Stimulated activated naive CD8-positive, alpha-beta T cell treated with anti-CD3 and anti-CD28 coated beads, Interleukin-15, Interleukin-2, amounts not matched to agents 100 U/mL and 50 U/mL, for 24 hours (primary cell): ENCODE measurements around the gene LCP1.
"Not testable (repeated sequence)": the region's sequence is repeated elsewhere in the genome, so short reads cannot be mapped to it uniquely, and the experiment has no call there.

ENCODE experiments used
- ATAC-seq: fragments of 150-1000 bp; cut with Tn5 transposase; one replicate; pipeline ENCODE4 v1.10.0; 2021
- DNase-seq: peaks from one replicate; pipeline ENCODE4 v3.0.0; 2021

Gene LCP1, protein sequence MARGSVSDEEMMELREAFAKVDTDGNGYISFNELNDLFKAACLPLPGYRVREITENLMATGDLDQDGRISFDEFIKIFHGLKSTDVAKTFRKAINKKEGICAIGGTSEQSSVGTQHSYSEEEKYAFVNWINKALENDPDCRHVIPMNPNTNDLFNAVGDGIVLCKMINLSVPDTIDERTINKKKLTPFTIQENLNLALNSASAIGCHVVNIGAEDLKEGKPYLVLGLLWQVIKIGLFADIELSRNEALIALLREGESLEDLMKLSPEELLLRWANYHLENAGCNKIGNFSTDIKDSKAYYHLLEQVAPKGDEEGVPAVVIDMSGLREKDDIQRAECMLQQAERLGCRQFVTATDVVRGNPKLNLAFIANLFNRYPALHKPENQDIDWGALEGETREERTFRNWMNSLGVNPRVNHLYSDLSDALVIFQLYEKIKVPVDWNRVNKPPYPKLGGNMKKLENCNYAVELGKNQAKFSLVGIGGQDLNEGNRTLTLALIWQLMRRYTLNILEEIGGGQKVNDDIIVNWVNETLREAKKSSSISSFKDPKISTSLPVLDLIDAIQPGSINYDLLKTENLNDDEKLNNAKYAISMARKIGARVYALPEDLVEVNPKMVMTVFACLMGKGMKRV

DNA sequence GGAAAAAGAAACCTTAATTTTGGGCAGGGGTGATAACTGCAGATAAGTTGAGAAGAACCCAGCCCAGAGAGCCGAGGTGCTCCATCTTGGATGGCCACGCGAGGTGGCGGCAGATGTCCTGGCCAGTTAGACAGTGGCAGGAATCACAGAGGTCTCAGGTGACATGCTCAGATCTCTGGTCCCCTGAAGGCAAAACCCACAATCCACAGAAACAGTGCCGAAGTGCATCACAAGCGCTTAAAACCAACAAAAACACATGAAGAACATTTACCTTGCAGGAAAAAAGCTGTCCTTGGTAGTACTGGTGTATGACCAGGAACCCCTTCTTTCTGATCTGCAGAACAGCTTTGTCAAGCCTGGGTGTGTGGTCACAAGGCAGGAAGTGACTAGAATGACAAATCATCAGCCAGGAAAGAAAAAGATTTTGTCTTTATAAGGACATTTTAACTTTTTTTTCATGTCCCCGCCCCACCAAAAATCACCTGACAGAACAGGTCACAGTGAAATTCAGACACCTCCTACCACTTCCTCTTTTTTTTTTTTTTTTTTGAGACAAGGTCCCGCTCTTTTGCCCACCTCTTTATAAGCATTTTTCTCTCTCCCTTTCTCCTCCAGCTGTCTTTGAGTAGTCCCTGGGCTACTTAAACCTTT is at the start of gene LCP1:
Gene LCP1, minus strand, starts transcription at position 338 of the 651 bp plus-strand sequence. CDS start 22,515 bp downstream, outside the sequence.
- DNase-seq (peak; percentile 69), ATAC-seq (peak; percentile 80)

DNA sequence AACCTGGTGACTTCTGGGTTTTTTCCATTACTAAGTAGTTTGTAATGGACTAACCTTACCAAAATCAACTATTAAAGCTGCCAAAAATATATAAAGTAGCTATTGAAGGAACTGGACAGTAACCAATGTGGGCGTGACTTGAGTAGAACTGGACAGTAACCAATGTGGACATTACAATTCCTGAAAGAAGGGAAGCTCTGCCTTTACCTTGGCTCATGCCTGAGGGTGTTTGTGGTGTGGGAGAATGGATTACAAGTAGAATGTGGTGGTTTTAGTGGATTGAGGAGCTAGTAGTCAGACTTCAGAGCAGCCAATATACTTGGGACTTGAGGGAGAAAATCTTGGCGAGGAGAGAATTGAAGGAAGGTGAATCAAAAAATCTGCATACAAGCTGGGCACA is 47.3 kb upstream of the LCP1 start:
- no peak for ATAC-seq
- DNase-seq, result no peak

DNA sequence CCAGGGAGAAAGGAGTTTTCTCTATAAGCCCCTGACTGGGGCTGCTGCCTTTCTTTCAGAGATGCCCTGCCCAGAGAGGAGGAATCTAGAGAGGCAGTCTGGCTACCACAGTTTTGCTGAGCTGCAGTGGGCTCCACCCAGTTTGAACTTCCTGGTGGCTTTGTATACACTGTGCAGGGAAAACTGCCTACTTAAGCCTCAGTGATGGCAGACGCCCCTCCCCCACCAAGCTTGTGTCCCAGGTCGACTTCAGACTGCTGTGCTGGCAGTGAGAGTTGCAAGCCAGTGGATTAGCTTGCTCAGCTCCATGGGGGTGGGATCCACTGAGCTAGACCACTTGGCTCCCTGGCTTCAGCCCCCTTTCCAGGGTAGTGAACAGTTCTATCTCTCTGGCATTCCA is 38.3 kb upstream of the LCP1 start:
- not testable (repeated sequence) for ATAC-seq, DNase-seq

DNA sequence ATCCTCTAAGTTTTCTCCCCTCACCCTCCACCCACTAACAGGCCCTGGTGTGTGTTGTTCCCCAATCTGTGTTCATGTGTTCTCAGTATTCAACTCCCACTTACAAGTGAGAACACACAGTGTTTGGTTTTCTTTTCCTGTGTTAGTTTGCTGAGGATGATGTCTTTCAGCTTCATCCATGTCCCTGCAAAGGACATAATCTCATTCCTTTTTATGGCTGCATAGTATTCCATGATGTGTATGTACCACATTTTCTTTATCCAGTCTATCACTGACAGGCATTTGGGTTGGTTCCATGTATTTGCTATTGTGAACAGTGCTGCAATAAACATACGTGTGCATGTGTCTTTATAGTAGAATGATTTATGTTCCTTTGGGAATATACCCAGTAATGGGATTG is 32.8 kb upstream of the LCP1 start:
- ATAC-seq, DNase-seq: not testable (repeated sequence)

DNA sequence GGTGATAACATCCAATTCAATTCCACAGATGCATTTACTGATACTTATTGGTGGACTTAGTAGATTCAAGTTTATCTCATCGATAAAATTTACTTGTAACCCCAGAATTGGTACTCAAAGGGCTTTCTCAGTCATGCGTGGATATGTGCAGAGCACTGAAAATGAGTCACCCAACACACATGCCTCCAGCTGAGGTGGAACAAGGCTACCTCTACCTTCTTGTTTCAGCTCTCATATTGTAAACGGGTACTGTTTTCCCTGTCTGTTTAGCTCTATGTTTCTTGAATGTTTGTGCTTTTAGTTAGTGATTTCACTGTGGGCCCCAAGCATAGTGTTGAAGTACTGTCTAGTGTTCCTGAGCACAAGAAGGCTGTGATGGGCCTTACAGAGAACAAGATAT is 31.3 kb upstream of the LCP1 start:
- no peak for DNase-seq
- ATAC-seq, result no peak

DNA sequence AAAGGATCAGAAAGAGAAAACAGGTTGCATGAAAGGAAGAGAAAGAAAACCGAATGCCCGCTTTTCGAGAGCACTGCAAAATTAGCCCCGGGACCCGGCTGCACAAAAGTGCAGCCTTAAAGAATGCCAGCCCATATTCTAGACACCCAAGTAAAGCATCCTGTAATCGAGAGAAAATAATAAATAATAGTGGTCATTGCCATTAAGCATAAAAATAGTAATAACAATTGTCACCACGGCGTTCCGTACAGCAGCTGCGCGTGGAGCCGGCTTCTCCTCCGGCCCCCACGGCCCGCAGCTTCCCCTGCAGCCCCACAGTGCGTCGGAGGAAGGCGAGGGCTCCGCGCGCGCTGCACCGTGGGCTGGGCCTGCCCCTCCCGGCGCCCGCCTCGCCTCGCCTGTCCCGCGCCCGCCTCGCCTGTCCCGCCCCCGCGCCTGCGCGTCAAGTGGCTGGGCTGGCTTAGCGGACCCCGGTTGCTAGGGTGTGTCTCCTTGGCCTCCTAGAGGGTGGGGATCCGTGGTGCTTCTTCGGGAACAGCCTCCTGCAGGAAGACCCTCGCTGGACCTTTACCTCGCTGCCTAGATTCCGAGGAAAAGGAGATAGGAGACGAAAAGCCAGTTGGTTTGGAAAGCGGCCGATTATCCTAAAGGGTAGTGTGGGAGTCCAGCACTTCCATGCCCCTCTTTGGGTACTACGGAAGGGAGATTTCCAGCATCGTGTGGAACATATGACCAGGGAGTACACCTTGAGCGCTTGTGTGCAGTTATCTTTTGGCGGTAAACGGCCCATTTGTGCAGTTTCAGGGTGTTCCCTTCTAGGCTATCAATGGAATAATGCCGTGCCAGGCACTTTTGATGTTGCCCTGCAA is 29.7 kb upstream of the LCP1 start, which contains the start of gene LRRC63:
Gene LRRC63, plus strand, starts transcription at position 446 of the 869 bp plus-strand sequence. CDS start 1,107 bp downstream, outside the sequence.
- DNase-seq, result peak; percentile 89
- peak; percentile 99 for ATAC-seq

DNA sequence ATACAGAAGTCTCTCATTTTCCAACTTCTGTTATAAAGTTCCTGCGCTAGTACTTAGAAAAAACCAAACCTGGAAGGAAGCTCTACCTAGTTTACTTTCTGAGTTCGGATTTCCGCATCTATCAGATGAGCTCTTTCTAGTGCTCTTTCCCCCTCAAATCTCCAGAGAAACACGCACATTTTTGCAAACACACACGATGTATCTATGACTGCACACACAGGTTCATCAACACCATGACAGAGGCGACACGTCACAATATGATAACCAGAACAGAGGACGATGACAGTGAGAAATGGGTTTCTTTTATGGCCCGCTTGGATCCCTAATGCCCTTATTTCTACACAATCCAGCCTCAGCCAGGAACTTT is 29.1 kb upstream of the LCP1 start:
- ATAC-seq, result peak; percentile 50
- peak; percentile 25 for DNase-seq

DNA sequence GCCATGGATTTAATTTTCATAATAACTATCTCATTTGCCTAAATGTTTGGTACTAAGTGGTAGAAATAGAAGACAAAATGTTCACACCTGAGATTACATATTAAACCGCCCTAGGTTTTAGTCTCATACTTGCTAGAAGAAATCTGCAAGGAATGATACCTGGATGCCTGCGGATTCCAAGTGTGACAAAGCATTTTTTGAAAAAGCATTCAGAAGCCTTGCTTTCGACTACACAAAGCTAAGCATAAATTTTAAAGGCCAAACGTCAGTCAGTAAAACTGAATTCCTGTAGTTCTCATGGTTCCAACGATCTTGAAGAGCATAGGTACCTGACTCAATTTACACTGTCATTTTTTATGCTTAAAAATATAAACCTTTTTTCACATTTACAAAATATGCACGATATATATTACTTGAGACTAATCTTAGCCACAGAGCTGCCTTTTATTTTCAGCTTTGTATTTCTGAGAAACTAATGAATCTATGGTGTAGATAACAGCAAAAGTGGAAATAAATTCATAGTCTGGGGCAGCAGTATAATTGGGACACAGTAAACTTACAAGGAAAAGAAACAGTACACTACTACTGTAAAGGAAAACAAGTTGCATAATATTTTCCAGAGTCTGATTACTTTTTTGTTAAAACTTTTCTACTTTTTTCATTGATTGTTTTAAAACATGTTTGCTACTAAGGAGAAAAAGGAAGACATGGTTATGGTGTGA is 28.5 kb upstream of the LCP1 start:
- DNase-seq (no peak), ATAC-seq (no peak)

DNA sequence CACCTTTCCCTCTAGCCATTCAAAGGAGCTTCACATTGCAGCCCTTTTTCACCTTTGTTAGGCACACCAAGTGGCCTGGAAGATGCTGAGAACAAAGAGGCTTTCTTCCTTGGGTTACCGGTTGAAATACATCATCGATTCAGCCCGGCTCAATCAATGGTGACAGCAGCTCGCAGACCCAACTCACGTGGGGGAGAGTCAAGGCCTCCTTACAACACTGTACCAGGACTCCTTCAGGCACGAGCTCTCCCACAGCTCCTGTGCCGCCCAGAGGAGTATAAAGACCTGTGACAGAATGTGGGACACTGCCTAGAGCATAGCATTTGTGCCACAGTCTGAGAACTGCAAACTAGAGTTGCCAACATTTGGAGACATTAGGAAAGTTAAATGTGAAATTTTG is 25.9 kb upstream of the LCP1 start:
- DNase-seq (no peak), ATAC-seq (no peak)

DNA sequence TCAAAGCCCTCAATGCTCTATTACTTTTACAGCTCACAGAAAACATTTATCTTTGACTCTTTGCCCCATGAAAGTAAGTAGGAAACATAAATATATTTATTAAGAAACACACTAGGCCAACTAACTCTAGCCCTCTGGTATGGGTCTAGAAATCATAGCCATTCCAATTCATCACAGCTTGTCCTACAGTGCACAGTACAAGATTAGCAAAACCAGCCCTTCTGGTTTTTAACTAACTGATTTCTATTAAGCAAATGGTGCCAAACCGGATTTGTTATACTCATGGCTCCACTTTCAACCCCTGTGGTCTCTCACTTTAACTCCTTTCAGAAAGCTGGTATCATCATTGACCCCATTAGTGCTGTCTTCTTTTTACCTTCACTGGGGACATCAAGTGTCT is 24.2 kb upstream of the LCP1 start:
- ATAC-seq (no peak), DNase-seq (no peak)

DNA sequence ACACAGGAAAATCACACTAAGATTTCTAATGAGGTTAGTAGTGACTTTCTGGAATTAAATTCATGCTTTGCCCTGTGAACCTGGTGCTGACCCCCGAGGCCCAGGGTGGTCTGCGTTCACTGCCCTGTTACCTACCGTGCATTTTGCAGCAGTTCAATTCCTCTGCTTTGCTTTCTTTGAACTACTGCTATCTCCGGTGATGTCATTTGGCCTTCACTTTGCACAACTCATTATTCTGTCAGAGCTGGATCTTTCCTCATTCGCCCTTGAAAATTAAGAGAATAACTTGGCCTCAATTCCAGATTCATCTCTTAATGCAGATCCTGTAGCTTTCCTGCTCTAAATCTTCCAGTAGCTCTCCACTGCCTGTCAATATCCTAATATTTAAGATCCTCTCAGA is 21.0 kb upstream of the LCP1 start:
- DNase-seq, result no peak
- no peak for ATAC-seq

DNA sequence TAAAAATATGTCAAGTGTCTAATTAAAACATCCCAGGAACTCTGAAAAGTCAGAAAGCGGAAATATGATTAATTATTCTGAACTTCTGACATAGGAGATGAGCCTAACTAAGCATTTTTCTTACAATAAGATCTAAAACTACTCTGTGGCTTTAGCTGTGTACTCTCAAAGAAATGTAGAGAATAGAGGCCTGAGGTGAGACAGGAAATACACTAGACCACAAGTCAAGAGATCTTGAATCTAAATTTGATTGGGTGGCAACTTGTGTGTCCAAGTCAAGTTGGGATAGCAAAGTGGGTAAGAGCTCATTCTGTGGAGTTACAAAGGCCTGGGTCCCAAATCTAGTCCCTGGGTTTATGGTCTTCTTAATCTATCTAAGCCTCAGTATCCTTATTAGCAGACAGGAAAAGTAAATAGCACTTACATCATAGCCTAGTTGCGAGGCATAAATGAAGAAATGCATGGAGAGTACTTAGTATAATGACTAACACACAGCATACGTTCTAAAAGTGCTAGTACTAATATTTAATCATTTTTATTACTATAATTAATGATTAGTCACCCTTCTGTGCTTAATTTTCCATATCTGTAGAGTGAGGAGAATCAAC is 20.3 kb upstream of the LCP1 start:
- ATAC-seq (peak; percentile 60), DNase-seq (no peak)

DNA sequence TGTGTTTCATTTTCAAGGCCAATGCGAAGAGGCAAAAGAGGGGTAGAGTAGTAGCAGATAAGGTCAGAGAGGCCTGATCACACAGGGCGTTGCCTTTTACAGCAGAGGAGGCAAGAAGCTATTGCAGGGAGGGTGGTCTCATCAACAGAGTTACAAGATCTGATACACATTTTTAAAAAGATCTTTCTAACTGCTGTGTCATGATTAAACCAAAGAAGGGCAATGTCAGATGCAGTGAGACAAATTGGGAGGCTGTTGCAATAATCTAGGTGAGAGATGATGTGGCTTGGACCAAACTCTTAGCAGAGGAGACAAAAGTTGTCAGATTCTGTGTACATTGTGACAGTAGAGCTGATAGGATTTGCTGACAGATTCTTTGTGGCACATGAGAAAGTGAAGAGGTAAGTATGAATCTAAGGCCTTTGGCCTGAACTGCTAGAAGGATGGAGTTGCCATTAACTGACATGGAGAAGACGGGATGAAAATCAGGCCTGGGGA is 16.8 kb upstream of the LCP1 start:
- DNase-seq (no peak), ATAC-seq (no peak)

DNA sequence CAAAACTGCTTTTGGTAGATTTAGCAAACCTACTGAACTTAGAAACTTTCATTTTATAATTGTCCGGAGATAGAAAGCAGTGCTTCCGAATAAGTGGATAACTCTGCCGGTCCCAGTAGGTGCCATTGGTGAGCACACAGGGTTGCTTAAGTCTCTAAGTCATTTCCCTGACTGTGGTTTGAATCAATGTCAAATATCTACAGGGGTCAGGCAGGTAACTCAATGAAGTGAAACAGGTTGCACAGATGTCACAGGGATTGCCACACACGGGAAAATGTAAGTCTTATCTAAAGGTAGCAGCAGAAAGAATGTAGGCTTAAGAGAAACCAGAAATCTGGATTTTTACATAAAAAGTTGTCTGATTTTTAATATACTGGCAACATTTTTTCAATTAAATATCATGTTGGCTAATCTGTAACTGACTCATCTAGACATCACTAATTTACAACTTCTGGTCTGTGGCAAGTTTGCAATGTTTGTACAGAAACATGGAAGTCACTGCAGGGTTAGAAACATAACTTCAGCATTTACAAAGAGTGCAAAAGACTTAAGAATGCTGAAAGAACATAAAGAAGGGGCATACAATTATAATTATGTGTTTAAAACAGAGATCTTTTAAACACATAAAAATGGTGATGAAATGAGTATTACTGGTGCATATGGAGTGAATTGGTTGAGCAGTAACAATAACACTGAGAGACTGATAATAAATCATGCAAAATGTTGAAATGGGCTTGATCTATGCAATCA is 15.5 kb upstream of the LCP1 start:
- no peak for DNase-seq
- ATAC-seq, result no peak

DNA sequence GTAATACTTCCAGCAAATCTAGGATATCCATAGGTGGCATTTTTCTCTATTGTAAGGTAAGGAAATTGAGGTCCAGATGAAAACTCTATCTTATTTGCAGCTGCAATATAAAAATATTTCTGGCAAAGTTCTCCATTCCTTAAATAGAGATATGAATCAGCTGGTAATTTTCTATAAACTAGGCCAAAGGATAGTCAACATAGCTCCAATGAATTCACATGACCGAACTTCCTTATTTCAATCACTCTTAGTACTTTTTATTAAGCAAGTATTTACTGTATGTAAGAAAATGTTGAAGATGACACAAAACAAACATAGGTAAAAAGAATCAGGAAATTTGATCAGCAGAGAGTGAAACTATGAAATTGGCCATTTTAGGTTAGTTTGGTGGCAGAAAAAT is 13.0 kb upstream of the LCP1 start:
- DNase-seq (no peak), ATAC-seq (no peak)

DNA sequence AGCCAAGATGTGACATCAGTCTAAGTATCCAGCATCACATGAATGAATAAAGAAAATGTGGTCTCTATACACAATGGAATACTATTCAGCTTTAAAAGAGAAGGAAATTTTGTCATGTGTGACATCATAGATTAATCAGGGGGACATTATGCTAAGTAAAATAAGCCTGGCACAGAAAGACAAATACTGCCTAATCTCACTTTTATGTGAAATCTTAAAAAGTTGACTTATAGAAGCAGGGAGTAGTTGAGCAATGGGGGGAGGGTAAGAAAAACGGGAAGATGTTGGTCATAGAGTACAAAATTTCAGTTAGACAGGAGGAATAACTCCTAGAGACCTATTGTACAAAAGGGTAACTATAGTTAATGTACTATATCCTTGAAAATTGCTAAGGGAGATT is 10.4 kb upstream of the LCP1 start:
- ATAC-seq (no peak), DNase-seq (no peak)

DNA sequence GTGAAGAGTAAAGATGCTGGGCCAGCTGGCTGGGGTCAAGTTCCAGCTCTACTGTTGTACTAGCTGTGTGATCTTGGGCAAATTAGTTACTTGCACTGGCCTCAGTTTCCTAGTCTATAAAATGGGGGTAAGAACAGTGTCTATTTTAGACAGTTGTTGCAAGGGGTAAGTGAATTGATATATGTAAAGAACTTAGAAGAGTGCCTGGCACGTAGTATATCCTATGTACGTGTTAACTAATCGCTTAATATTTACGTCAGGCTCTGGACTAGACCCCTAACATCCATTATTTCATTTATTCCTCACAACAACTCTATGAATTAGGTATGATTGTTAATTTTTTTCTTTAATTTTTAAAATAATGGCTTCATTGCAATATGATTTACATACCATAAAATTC is 3.7 kb upstream of the LCP1 start:
- DNase-seq, result no peak
- ATAC-seq, result no peak

DNA sequence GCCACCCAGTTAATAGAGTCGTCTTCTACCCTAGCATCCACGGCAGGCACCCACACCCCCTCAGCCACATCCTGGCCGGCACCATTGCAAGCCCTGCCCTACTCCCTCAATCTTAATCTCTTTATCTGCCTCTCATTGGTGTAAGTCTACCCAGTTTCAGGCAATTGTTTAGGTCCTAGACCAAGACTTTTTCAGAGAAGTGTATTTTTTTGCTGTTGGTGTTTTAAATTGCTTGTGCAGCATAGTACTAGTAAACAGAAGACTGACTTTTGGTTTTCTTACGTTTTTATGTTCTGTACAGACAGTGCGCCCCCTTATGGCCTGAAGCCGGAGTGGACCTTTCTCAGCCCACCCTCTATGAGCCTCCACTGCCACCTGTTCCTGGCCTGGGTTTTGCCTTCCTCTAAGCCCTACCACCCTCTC is 2.3 kb upstream of the LCP1 start:
- ATAC-seq, result peak; percentile 70

DNA sequence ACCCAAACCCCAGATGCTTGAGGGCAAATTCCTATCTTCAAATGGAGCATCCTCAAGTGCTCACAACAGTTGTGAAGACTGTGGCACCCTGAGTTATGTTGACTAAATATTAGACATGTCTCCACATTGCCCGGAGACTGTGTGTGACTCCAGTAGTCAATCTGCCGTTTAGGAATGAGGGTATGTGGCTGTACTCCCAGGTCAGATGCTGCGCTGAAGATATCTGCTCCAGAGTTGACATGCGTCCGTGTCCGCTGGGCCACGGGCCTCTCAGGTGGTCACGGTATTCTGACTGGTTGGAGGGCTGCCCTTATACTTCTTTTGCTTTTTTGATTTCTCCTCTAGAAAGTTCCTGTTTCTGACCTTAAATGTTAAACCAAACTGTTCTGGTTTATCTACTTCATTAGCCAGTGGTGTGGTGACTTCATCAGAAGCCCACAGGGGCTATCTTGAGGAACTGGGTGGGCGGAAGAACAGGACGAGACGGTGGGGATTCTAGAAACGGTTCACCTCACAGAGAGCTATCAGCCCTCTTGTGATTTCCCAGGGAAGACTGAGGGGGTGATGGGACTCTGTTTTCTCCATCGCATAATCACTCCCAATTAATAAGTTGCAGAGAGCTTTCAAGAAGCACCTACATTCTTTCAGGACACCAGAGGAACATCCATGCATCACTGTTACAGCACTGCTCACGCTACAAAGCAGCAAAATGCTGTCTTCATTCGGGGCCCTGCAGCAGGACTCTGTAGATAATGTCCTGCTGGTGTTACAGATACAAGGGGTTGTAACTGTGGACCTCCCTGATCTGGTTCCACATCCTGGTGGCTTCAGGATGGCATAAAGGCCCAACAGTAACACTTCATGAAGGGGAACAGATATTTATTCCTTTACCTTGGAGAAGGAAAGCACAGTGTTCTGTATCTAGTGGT is 1.3 kb upstream of the LCP1 start:
- ATAC-seq (peak; percentile 15), DNase-seq (no peak)

More for the DNA sequence above, 2.3 kb upstream of the LCP1 start:
- DNase-seq, result peak; percentile 84
